CD14-positive monocyte (primary cell): ENCODE results near the gene SAMD11. TPM values are rescaled to one million over a fixed set of nuclear protein-coding genes. Genes with fewer than 3 reads are reported as not detected.

ENCODE experiments used
- DNase-seq, 3 donors: peaks; one replicate each; pipeline ENCODE4 v3.0.0-alpha.2; 2011 to 2022
- H2AFZ ChIP-seq: 2 replicates; pipeline ENCODE4 v1.6.0; 2012; ENCODE audit warnings: mild to moderate bottlenecking, low read depth, low read length, inconsistent platforms; ENCODE audit not compliant: insufficient read depth, poor library complexity, severe bottlenecking
- H3K27ac ChIP-seq, 2 donors: 1 replicate in 1 of 2; 2 replicates in 1 of 2; pipeline ENCODE4 v1.5.1; 2012 to 2013; ENCODE audit warnings: low read length in 2 of 2, control low read depth in 1 of 2, inconsistent platforms in 1 of 2, low read depth in 1 of 2, mild to moderate bottlenecking in 1 of 2
- H3K27me3 ChIP-seq, 2 donors: one replicate each; pipeline versions ENCODE4 v1.6.0 to v1.6.1; 2011 to 2013; ENCODE audit warnings: low read length in 2 of 2; ENCODE audit not compliant: control insufficient read depth in 2 of 2, insufficient read depth in 2 of 2
- H3K36me3 ChIP-seq, 2 donors: replicated peaks in 1 of 2; 1 replicate in 1 of 2; 2 replicates in 1 of 2; pipeline versions ENCODE4 v1.5.1 to v1.6.1; 2012 to 2013; ENCODE audit warnings: low read length in 2 of 2, control low read depth in 1 of 2, inconsistent platforms in 1 of 2, mild to moderate bottlenecking in 1 of 2; ENCODE audit not compliant: insufficient read depth in 2 of 2, control insufficient read depth in 1 of 2
- H3K4me1 ChIP-seq, 2 donors: 1 replicate in 1 of 2; 2 replicates in 1 of 2; pipeline versions ENCODE4 v1.5.1 to v1.6.1; 2012 to 2013; ENCODE audit warnings: low read length in 2 of 2, control low read depth in 1 of 2, inconsistent platforms in 1 of 2, mild to moderate bottlenecking in 1 of 2, moderate library complexity in 1 of 2; ENCODE audit not compliant: insufficient read depth in 2 of 2, control insufficient read depth in 1 of 2
- H3K4me2 ChIP-seq: replicated peaks from 2 replicates; pipeline ENCODE3; 2012; ENCODE audit warnings: low read length, moderate library complexity, mild to moderate bottlenecking; ENCODE audit not compliant: poor library complexity, severe bottlenecking; ENCODE audit errors: extremely low read depth
- H3K4me3 ChIP-seq, 3 experiments: fragments of 200-600 bp in 1 of 3; sonication (generic) in 1 of 3; replicated peaks in 1 of 3; 1 replicate in 2 of 3; 2 replicates in 1 of 3; pipeline ENCODE4 v1.5.1; 2011 to 2013; ENCODE audit warnings: low read length in 3 of 3, mild to moderate bottlenecking in 3 of 3, control low read depth in 2 of 3, low read depth in 2 of 3, inconsistent platforms in 1 of 3, moderate library complexity in 1 of 3
- H3K79me2 ChIP-seq: 2 replicates; pipeline ENCODE4 v1.6.0; 2012; ENCODE audit warnings: mild to moderate bottlenecking, control low read depth, inconsistent platforms, low read length, moderate library complexity; ENCODE audit not compliant: insufficient read depth
- H3K9ac ChIP-seq: 2 replicates; pipeline ENCODE4 v1.6.0; 2017; ENCODE audit warnings: low read length, mild to moderate bottlenecking; ENCODE audit not compliant: insufficient read depth, poor library complexity, severe bottlenecking
- H3K9me3 ChIP-seq, 2 donors: replicated peaks in 1 of 2; 1 replicate in 1 of 2; 2 replicates in 1 of 2; pipeline versions ENCODE4 v1.5.1 to v1.6.1; 2012 to 2013; ENCODE audit warnings: low read length in 2 of 2, control low read depth in 1 of 2; ENCODE audit not compliant: control insufficient read depth in 1 of 2, insufficient read depth in 1 of 2
- H4K20me1 ChIP-seq: 2 replicates; pipeline ENCODE4 v1.6.0; 2012; ENCODE audit warnings: mild to moderate bottlenecking, low read length, control low read depth, moderate library complexity; ENCODE audit not compliant: insufficient read depth
- H3K27ac Mint-ChIP-seq, 7 donors: one replicate each; pipeline ENCODE4 v1.8.0; 2020; ENCODE audit warnings: mild to moderate bottlenecking in 7 of 7, mixed read lengths in 7 of 7, moderate library complexity in 6 of 7, inconsistent platforms in 2 of 7
- H3K27me3 Mint-ChIP-seq, 3 donors: one replicate each; pipeline ENCODE4 v1.8.0; 2021 to 2022; ENCODE audit warnings: low read depth in 3 of 3, mild to moderate bottlenecking in 3 of 3, mixed read lengths in 3 of 3, moderate library complexity in 3 of 3, inconsistent platforms in 1 of 3
- H3K36me3 Mint-ChIP-seq, 2 donors: one replicate each; pipeline ENCODE4 v1.8.0; 2020; ENCODE audit warnings: mixed read lengths in 2 of 2, inconsistent platforms in 1 of 2, mild to moderate bottlenecking in 1 of 2
- H3K4me1 Mint-ChIP-seq: one replicate; pipeline ENCODE4 v1.8.0; 2020; ENCODE audit warnings: mild to moderate bottlenecking, mixed read lengths
- H3K4me3 Mint-ChIP-seq, 2 donors: one replicate each; pipeline ENCODE4 v1.8.0; 2020; ENCODE audit warnings: mild to moderate bottlenecking in 2 of 2, mixed read lengths in 2 of 2, moderate library complexity in 1 of 2
- H3K9me3 Mint-ChIP-seq, 7 donors: one replicate each; pipeline ENCODE4 v1.8.0; 2020 to 2022; ENCODE audit warnings: mixed read lengths in 7 of 7, mild to moderate bottlenecking in 6 of 7, moderate library complexity in 6 of 7, inconsistent platforms in 2 of 7
- CTCF ChIP-seq: fragments of 200-600 bp; IDR thresholded peaks from one replicate; pipeline ENCODE4 v1.8.0; 2022; ENCODE audit warnings: antibody characterized with exemption, mild to moderate bottlenecking
- WGBS: methylation state at CpG from one replicate; pipeline ENCODE4 v1.1.5; 2013; ENCODE audit warnings: missing lambda C conversion rate; ENCODE audit not compliant: insufficient coverage; 5-methylcytosine and 5-hydroxymethylcytosine counted together
- intact Hi-C, 2 donors: fragments of 100-400 bp; cut with micrococcal nuclease; formaldehyde crosslinking; loops; one replicate each; pipeline versions ENCODE4 v1.15.0 to v1.15.1; 2023
- polyA plus RNA-seq, 3 donors: library from polyadenylated mRNA; depleted of rRNA in 1 of 3; unstranded in 2 of 3; stranded (reverse) in 1 of 3; fragments of 300-500 nt in 2 of 3; fragments of >200 nt in 1 of 3; fragmentation: Illumina TruSeq in 2 of 3; gene quantifications; 1 replicate in 2 of 3; 2 replicates in 1 of 3; pipeline ENCODE4 v1.2.3, GENCODE V29; 2012 to 2021

Gene SAMD11
- polyA plus RNA-seq, 3 donors = not detected

DNA sequence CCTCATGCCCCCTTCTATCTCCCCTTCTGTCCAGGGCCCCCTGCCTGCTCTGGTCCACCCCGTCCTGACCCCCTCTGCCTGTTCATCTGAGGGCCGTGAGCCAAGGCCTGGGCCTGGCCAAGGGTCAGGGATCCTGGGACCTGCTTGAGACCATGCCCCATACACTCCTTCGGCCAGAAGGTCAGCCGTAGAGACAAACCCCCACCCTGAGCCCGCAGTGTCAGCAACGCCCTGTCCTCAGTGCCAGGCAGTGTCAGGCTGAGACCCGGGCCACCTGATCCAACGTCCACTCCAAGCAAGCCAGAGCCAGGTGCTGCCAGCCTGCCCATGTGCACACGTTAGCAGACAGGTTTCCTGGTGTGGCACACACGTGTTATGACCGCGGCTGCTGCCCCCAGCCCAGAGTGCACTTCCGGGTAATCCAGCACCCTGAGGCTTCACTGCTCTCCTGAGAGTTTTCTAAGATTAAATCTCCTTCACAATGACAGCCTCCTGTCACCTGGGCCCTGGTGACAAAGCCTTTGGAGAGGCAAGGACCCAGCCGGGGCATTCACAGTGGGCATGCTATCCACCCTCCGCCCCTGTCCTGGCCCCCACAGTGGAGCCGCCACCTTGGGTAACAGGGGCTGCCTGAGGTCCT is 10.1 kb upstream of the SAMD11 start:
- no peaks in the 10 kb centered on the region for H4K20me1 ChIP-seq
- no peak overlapping the region for H3K4me3 Mint-ChIP-seq
- no peak overlapping the region for H3K27ac Mint-ChIP-seq
- H3K9me3 Mint-ChIP-seq = peaks cover 0 to 5% (median 2%) of the 10 kb centered on the region in 7 donors
- no peaks in the 10 kb centered on the region for H3K9me3 ChIP-seq
- 93% methylated on average over 16 of the region's 16 CpGs for WGBS
- no peaks in the 10 kb centered on the region for H3K36me3 ChIP-seq
- no peak overlapping the region for H3K4me2 ChIP-seq
- no peak overlapping the region for H2AFZ ChIP-seq
- no peaks in the 10 kb centered on the region for H3K79me2 ChIP-seq
- peaks cover 0 to 18% of the 10 kb centered on the region in 2 donors for H3K27me3 ChIP-seq
- no peaks in the 10 kb centered on the region for H3K36me3 Mint-ChIP-seq
- no peak overlapping the region for H3K9ac ChIP-seq
- no peak overlapping the region for H3K4me3 ChIP-seq
- peaks cover 26 to 66% (median 29%) of the 10 kb centered on the region in 3 donors for H3K27me3 Mint-ChIP-seq
- no peak for DNase-seq
- intact Hi-C loops = no loop called here
- no peaks in the 10 kb centered on the region for H3K4me1 ChIP-seq
- no peak for TF ChIP-seq CTCF
- peaks cover 10% of the 10 kb centered on the region for H3K4me1 Mint-ChIP-seq
- no peak overlapping the region for H3K27ac ChIP-seq

GRCh38 chr1:914131-914890 is 9.4 kb upstream of the SAMD11 start:
- Mint-ChIP-seq H3K36me3 (no peaks in the 10 kb centered on the region), H3K9me3 (peaks cover 0 to 5% (median 2%) of the 10 kb centered on the region in 7 donors), H3K4me3 (no peak overlapping the region), H3K27me3 (peaks cover 31 to 71% (median 33%) of the 10 kb centered on the region in 3 donors), H3K27ac (no peak overlapping the region), H3K4me1 (peaks cover 10% of the 10 kb centered on the region)
- no peak overlapping the region for H3K4me2 ChIP-seq
- intact Hi-C loops = no loop called here
- no peaks in the 10 kb centered on the region for H3K79me2 ChIP-seq
- H3K9me3 ChIP-seq = no peaks in the 10 kb centered on the region
- no peak overlapping the region for H3K9ac ChIP-seq
- no peaks in the 10 kb centered on the region for H3K36me3 ChIP-seq
- H3K27me3 ChIP-seq = peaks cover 0 to 18% of the 10 kb centered on the region in 2 donors
- H3K4me3 ChIP-seq = no peak overlapping the region
- H3K27ac ChIP-seq = no peak overlapping the region
- H2AFZ ChIP-seq = no peak overlapping the region
- 91% methylated on average over 11 of the region's 21 CpGs for WGBS
- TF ChIP-seq CTCF = no peak
- no peak for DNase-seq
- H3K4me1 ChIP-seq = no peaks in the 10 kb centered on the region
- no peaks in the 10 kb centered on the region for H4K20me1 ChIP-seq
